ENCODE data around the gene HSPB7.

DNA sequence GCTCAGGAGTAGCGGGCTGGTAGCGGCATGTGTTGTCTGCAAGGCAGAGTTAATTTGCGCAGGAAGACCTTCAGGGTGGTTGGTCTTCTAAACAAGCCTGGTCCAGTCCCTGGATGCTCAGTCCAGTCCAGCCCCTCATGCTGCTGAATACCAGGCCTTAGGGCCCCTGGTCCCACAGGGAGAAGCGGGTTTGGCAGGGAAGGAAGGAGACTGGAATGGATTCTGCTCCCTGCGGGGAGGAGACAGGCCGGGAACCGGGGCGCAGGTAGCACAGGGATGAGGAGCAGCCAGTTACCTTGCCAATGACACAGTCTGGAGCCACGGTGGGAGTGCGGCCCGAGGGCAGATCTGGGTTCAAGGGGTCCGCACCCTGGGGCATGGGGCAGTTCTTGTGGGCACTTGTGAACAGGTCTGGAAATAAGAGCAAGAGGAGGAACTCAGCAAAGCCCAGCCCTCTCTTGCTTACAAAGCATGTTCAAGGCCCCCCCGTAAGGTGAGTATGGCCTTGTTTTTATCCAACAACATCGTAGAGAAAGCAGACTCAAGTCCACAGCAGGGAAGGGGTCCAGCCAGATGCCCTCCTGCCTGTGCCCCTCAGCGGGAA is 45.5 kb upstream of the HSPB7 start:
- TF ChIP-seq TAF1 (IDR thresholded peaks at IDR 0.05; ENCODE audit: borderline replicate concordance, insufficient read depth, low read length) (no peak), POLR2AphosphoS5 (IDR thresholded peaks at IDR 0.05; ENCODE audit: low read depth, low read length) (no peak)

Data from PFSK-1 (cell line).